HG03571 (cell line): ENCODE measurements around the gene SPATS2L.

Experiments
- ATAC-seq: cut with Tn5 transposase; IDR thresholded peaks from one replicate; pipeline ENCODE4 v1.9.1; 2021; ENCODE audit not compliant: unreplicated experiment

The SPATS2L gene

DNA sequence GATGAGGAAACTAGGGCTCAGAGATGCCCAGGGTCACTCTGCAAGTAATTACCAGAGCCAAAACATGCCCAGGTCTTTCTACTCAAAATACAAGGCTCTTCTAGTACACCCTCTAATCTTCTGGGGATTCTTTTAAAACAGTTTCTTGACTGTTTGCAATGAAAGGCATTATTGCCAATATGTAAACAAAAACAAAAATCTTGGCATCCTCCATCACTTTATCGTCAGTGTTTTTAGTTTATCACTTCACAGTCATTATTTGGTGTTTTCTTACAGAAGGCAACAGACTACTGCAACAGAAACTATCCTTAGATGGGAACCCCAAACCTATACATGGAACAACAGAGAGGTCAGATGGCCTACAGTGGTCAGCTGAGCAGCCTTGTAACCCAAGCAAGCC lies 132.4 kb downstream of the SPATS2L start:
- no peak for ATAC-seq

DNA sequence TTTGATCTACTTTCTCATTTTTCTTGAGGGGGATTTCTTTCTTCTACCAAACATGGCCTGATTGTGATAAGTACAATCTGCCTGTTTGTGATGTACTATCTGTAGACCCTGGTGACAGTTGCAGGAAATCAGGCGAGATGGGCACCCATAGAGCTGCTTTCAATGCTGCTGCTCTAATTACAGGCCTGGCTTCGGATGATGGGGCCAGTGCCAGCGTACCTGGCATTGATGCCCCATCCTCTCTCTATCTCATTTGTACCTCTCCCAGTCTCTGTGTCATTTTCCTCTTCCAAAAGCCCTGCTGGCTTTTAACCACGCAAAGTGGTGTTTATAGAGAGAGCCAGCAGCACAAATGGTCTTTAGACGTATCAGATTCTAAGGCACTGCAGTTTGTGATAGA lies 133.5 kb downstream of the SPATS2L start:
- no peak for ATAC-seq

DNA sequence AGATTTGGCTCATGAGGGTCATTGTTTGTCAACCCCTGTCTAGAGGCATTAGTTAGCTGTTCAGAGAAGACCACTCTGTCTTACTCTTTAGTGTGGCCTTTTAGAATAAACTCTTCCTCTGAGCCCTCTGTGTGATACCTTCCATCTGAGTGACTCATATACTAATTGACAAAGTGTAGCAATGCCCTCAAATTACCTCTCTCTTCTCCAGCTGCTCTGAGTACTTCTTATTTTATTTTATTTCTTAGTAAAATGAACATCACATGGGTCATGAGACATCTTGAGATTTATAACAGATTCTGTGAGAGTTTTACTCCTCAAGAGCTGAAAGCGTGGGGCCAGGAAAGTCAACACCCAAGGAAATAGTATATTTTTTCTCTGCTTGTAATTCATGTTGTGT lies 136.0 kb downstream of the SPATS2L start:
- ATAC-seq = no peak

- ATAC-seq = no peak
Measured at GRCh38 chr2:200443376-200443775, 136.9 kb downstream of the SPATS2L start.

GRCh38 chr2:200443916-200444315 lies 137.4 kb downstream of the SPATS2L start:
- no peak for ATAC-seq

DNA sequence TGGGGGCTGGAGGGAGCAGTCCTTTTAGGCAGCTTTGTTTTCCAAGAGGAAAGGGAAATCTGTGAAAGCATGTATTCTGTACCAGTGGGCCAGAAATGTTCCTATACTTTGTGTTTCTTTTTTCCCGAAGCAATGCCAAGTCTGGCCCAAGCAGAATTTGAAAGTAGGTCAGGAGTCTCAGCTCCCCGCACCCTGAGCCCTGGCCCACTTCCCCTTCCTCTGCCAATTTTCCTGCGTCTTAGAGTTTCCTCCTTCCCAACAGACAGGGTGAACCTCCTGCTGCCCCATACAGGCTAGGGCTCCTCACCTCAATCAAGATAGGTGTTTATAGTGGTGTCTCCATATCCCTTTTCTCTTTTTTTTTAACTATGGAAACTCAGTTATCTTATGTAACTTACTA lies 138.0 kb downstream of the SPATS2L start:
- ATAC-seq = no peak

DNA sequence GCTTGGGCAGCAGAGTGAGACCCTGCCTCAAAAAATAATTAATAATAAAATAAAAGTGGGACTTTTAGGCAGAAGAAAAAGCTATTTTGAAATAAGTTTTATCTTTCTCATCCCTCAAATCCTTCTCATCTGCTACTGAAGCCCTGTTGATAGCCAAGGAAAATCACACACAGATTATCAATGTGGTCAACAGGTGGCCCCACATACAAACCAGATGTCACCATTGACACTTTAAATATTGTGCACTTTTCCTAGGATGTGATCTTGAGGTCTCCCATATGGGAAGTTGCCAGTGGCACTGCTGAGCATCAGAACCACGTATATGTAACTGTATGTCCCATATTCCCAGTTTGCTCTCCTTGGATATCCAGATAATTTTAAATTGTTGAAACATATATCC lies 138.8 kb downstream of the SPATS2L start:
- ATAC-seq = no peak

GRCh38 chr2:200446612-200447011 lies 140.1 kb downstream of the SPATS2L start:
- no peak for ATAC-seq

GRCh38 chr2:200447139-200447855 lies 140.8 kb downstream of the SPATS2L start:
- no peak for ATAC-seq

GRCh38 chr2:200448455-200448854 lies 142.0 kb downstream of the SPATS2L start:
- ATAC-seq = no peak

- no peak for ATAC-seq
Measured at GRCh38 chr2:200449149-200449548, 142.7 kb downstream of the SPATS2L start.

- no peak for ATAC-seq
Measured at GRCh38 chr2:200450288-200450687, 143.8 kb downstream of the SPATS2L start.

GRCh38 chr2:200451511-200451910 lies 145.0 kb downstream of the SPATS2L start:
- ATAC-seq = no peak

GRCh38 chr2:200452377-200452776 lies 145.9 kb downstream of the SPATS2L start:
- no peak for ATAC-seq

GRCh38 chr2:200453142-200453852 lies 146.8 kb downstream of the SPATS2L start:
- no peak for ATAC-seq

GRCh38 chr2:200453853-200454534 lies 147.5 kb downstream of the SPATS2L start:
- ATAC-seq = no peak

GRCh38 chr2:200454927-200455801 lies 148.7 kb downstream of the SPATS2L start:
- ATAC-seq = peak; percentile 76

- peak; percentile 57 for ATAC-seq
Measured at GRCh38 chr2:200455958-200456421, 149.5 kb downstream of the SPATS2L start.

DNA sequence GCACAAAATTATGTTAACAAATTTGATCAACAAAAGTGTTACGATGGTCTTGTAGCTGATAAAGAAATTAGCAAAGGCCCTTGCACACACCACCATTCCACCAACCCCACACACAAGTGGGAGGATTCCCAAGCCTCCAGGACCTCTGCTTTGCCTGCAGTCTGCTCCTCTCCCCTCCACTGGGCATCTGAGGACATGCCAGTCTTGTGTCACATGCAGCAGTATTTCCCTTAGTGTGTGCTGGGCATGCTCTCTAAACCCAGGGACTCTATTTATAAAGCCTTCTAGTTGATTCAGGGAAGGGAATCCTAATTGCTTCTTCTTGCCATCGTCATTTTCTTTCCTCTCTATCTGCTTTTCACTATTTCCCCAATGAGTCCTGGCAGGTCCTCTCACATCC lies 150.1 kb downstream of the SPATS2L start:
- ATAC-seq = no peak

DNA sequence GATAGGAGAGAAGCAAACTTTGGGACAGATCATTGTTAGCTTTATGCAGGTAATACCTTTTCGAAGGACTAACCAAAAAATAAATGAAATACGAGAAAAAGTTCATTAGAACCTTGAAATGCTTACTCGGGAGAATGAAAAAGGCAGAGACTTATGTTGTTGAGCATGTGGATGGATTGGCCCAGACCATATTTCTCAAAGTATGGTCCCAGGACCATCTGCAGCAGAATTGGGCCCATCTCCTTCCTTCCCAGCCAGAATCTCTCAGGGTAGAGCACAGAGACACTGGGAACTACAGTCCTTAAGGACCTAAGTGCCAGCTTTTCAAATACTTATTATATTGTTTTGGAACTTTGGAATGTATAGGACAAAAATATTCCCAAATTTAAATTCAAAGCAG lies 152.6 kb downstream of the SPATS2L start:
- no peak for ATAC-seq
